HG03439 (cell line): ENCODE data around the gene BPIFA2.
"Not testable (repeated sequence)": the region's sequence is repeated elsewhere in the genome, so short reads cannot be mapped to it uniquely, and the experiment has no call there.

Experiments
- ATAC-seq: cut with Tn5 transposase; IDR thresholded peaks from one replicate; pipeline ENCODE4 v1.9.1; 2021; ENCODE audit warnings: mild to moderate bottlenecking, moderate library complexity; ENCODE audit not compliant: unreplicated experiment

The BPIFA2 gene

GRCh38 chr20:33167859-33168258 lies at the start of gene BPIFA2:
Gene BPIFA2, plus strand, starts transcription at chr20:33168159. Its CDS starts 987 bp downstream, at chr20:33169146.
- no peak for ATAC-seq

GRCh38 chr20:33119725-33120720 lies 47.9 kb upstream of the BPIFA2 start:
- ATAC-seq, result no peak

- no peak for ATAC-seq
Observed at GRCh38 chr20:33120934-33121333, 47.0 kb upstream of the BPIFA2 start.

GRCh38 chr20:33122297-33122696 lies 45.7 kb upstream of the BPIFA2 start:
- ATAC-seq, result not testable (repeated sequence)

GRCh38 chr20:33124261-33124660 lies 43.7 kb upstream of the BPIFA2 start:
- no peak for ATAC-seq

GRCh38 chr20:33124994-33125393 lies 43.0 kb upstream of the BPIFA2 start:
- ATAC-seq, result no peak

- no peak for ATAC-seq
Observed at GRCh38 chr20:33125983-33126382, 42.0 kb upstream of the BPIFA2 start.

- ATAC-seq, result no peak
Observed at GRCh38 chr20:33127422-33128097, 40.4 kb upstream of the BPIFA2 start.

GRCh38 chr20:33130568-33131061 lies 37.3 kb upstream of the BPIFA2 start:
- no peak for ATAC-seq

GRCh38 chr20:33131949-33132473 lies 35.9 kb upstream of the BPIFA2 start:
- no peak for ATAC-seq

- no peak for ATAC-seq
Observed at GRCh38 chr20:33132513-33133372, 35.2 kb upstream of the BPIFA2 start.

- ATAC-seq, result no peak
Observed at GRCh38 chr20:33133373-33133941, 34.5 kb upstream of the BPIFA2 start.

GRCh38 chr20:33137195-33137594 lies 30.8 kb upstream of the BPIFA2 start:
- no peak for ATAC-seq

GRCh38 chr20:33139467-33139866 lies 28.5 kb upstream of the BPIFA2 start:
- no peak for ATAC-seq

- no peak for ATAC-seq
Observed at GRCh38 chr20:33145521-33145920, 22.4 kb upstream of the BPIFA2 start.

- ATAC-seq, result no peak
Observed at GRCh38 chr20:33147299-33147698, 20.7 kb upstream of the BPIFA2 start.

- ATAC-seq, result no peak
Observed at GRCh38 chr20:33148040-33148439, 19.9 kb upstream of the BPIFA2 start.

- no peak for ATAC-seq
Observed at GRCh38 chr20:33154252-33154651, 13.7 kb upstream of the BPIFA2 start.

GRCh38 chr20:33158637-33159385 lies 9.1 kb upstream of the BPIFA2 start:
- ATAC-seq, result no peak
